ENCODE results near the gene DSCAML1. TPM values are rescaled to one million over a fixed set of nuclear protein-coding genes. Genes with fewer than 3 reads are reported as not detected.

DSCAML1 gene
- total RNA-seq, 1 experiment from 2014 or later: not detected

DNA sequence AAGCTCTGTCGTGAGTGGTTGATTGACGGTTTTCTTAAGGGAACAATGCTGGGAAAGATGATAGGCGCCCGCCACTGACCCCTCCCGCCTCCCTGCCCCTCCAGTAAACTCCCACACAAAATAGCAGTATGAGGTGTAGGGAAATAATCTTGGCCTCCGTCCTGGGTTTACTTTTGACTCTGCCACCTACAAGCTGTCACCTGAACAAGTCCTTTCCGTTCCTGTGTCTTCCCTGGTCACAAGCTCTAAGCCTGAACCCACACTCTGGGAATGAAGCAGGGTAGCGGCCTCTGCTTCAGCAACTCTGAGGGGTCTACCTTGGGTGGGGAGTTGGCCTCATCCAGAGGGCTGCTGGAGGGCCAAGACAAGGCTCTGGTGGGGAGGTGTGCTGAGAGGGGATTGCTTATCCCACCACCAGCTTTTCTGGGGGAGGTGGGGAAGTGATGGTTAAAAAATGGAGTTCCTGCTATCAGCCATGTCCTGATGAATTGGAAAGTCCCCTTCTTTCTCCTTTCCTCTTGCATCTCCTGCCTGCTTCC lies 381.6 kb downstream of the DSCAML1 start:
- TF ChIP-seq FOSL1 (IDR thresholded peaks at IDR 0.05; ENCODE audit: low read depth) (no peak), SP1 (IDR thresholded peaks at IDR 0.05; ENCODE audit: low read depth) (no peak), EZH2phosphoT487 (IDR thresholded peaks at IDR 0.05; ENCODE audit: borderline replicate concordance) (no peak), RAD21 (IDR thresholded peaks at IDR 0.05; ENCODE audit: low read depth) (no peak), REST (IDR thresholded peaks at IDR 0.05; ENCODE audit: low read depth) (no peak), SIN3A (IDR thresholded peaks at IDR 0.05; ENCODE audit: low read depth) (no peak), ELF1 (IDR thresholded peaks at IDR 0.05; ENCODE audit: borderline replicate concordance, low read depth) (no peak), POLR2A (IDR thresholded peaks at IDR 0.05; ENCODE audit: borderline replicate concordance, extremely low read depth, insufficient read depth, insufficient read length) (no peak), EGR1 (IDR thresholded peaks at IDR 0.05; ENCODE audit: low read depth) (no peak), CBX3 (IDR thresholded peaks at IDR 0.05; ENCODE audit: low read depth) (no peak), POLR2AphosphoS5 (IDR thresholded peaks at IDR 0.05; ENCODE audit: low read depth, low read length) (no peak), TCF7L2 (IDR thresholded peaks at IDR 0.05; ENCODE audit: borderline replicate concordance, extremely low read depth, insufficient read depth, insufficient read length) (no peak)
- TF ChIP-seq, protein P1, sequence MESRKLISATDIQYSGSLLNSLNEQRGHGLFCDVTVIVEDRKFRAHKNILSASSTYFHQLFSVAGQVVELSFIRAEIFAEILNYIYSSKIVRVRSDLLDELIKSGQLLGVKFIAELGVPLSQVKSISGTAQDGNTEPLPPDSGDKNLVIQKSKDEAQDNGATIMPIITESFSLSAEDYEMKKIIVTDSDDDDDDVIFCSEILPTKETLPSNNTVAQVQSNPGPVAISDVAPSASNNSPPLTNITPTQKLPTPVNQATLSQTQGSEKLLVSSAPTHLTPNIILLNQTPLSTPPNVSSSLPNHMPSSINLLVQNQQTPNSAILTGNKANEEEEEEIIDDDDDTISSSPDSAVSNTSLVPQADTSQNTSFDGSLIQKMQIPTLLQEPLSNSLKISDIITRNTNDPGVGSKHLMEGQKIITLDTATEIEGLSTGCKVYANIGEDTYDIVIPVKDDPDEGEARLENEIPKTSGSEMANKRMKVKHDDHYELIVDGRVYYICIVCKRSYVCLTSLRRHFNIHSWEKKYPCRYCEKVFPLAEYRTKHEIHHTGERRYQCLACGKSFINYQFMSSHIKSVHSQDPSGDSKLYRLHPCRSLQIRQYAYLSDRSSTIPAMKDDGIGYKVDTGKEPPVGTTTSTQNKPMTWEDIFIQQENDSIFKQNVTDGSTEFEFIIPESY (IDR thresholded peaks at IDR 0.05; ENCODE audit: extremely low read depth, insufficient replicate concordance, low read length): no peak
- ChIA-PET POLR2A (no interaction called here), CTCF (no interaction called here), RAD21 (ENCODE audit: low non-redundant PET in 1 of 2, low total read pairs in 2 of 2, uncharacterized antibody in 2 of 2, unreplicated experiment in 2 of 2) (no interaction called here)
- H4K20me1 ChIP-seq (ENCODE audit: insufficient read depth): no peaks in the 10 kb centered on the region
- H2AFZ ChIP-seq (ENCODE audit: low read depth, low read length, poor library complexity, severe bottlenecking): no peak overlapping the region
- H3K4me2 ChIP-seq (ENCODE audit: low read length): no peak overlapping the region
- H3K79me2 ChIP-seq (ENCODE audit: insufficient read depth, low read length): no peaks in the 10 kb centered on the region
- no peaks in the 10 kb centered on the region for H3K9me2 ChIP-seq (ENCODE audit: insufficient read depth)
- no peak overlapping the region for H3K4me3 ChIP-seq (replicated peaks in 1 of 2; ENCODE audit: low read depth in 1 of 2, low read length in 2 of 2)
- no peak for DNase-seq (ENCODE audit: low read depth, low spot score)
- intact Hi-C loops (cut with micrococcal nuclease): no loop called here
- H3K4me1 ChIP-seq (ENCODE audit: control insufficient read depth in 1 of 2, insufficient read depth in 2 of 2, low read length in 2 of 2): no peaks in the 10 kb centered on the region
- no peaks in the 10 kb centered on the region for H3K27me3 ChIP-seq (ENCODE audit: insufficient read depth, low read length)
- H3K9me3 ChIP-seq (ENCODE audit: control insufficient read depth in 1 of 2, insufficient read depth in 1 of 2, low read depth in 1 of 2, low read length in 2 of 2): no peaks in the 10 kb centered on the region
- no peaks in the 10 kb centered on the region for H3K36me3 ChIP-seq (ENCODE audit: control insufficient read depth in 1 of 2, insufficient read depth in 2 of 2, low read length in 2 of 2)
- BruUV-seq (replicated peaks): no TSS peak
- no peak overlapping the region for H3K9ac ChIP-seq (ENCODE audit: low read length)
- ATAC-seq: no peak
- no peak overlapping the region for H3K27ac ChIP-seq (ENCODE audit: low read depth, low read length)

All from HCT116 (cell line).